GM12874 (cell line): ENCODE results near the gene C1orf210.

Experiments used
- TF ChIP-seq, protein P1 (sequence below): IDR thresholded peaks from 2 replicates; pipeline ENCODE4 v1.5.1; 2011; ENCODE audit warnings: low read depth, mild to moderate bottlenecking, control low read depth, low read length, moderate library complexity; ENCODE audit not compliant: insufficient read depth

The C1orf210 gene

DNA sequence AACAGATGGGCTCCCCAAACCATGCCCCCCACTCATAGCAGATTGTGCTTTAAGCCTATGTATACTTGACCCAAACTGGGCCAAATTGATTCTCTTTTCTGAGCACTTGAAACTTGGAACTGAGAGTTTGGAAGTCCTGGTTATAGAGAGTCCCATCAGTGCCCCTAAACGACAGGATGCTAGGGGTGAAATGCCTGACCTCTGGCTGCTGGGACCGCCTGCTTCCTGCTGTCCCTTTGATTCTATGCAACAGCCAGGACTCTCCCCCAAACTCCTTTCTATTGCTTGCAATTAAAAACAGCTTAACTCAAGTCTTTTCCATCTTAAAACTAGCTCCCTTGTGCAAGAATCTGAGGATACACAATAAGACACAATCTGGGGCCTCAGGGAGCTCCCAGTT is 4.7 kb downstream of the C1orf210 start:
- TF ChIP-seq, protein P1, sequence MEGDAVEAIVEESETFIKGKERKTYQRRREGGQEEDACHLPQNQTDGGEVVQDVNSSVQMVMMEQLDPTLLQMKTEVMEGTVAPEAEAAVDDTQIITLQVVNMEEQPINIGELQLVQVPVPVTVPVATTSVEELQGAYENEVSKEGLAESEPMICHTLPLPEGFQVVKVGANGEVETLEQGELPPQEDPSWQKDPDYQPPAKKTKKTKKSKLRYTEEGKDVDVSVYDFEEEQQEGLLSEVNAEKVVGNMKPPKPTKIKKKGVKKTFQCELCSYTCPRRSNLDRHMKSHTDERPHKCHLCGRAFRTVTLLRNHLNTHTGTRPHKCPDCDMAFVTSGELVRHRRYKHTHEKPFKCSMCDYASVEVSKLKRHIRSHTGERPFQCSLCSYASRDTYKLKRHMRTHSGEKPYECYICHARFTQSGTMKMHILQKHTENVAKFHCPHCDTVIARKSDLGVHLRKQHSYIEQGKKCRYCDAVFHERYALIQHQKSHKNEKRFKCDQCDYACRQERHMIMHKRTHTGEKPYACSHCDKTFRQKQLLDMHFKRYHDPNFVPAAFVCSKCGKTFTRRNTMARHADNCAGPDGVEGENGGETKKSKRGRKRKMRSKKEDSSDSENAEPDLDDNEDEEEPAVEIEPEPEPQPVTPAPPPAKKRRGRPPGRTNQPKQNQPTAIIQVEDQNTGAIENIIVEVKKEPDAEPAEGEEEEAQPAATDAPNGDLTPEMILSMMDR, result no peak

DNA sequence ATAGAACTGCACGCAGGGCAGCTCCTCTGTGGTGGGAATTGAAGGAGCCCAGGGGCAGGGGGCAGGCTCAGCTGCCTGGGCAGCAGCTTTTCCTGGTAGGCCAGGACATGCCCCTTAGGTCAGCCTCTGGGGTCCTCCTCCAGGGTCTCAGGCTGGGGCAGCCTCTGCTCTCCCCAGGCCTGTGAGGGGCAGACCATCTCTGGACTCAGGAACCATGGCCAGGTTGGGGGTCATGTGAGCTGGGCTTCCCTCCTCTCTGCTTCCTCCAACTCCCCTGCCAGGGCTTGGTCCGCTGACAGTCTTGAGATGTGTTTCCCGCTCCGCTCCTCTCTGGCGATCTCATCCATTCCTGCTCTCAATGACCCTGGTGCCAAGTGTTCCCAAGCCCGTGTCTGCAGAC is 5.7 kb downstream of the C1orf210 start:
- TF ChIP-seq, protein P1, result no peak

DNA sequence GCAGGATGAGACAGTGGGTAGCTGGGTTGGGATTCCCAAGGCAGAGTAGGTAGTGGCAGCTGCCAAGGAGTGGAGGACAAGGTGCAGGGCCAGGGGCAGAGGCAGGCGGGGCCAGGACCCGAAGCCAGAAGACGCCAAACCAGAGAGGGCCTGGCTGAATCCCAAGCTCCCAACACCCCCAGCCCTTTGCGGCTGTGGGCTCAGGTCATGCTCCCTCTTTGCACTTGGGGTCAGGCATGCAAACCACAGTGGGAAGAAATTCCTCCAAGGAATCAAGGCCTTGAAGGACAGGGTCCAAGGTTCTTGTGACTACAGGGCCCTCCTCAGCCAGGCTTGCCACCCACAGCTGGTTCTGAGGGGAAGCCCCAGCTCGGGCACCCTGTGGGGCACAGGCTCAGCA is 6.2 kb downstream of the C1orf210 start:
- TF ChIP-seq, protein P1, result no peak

DNA sequence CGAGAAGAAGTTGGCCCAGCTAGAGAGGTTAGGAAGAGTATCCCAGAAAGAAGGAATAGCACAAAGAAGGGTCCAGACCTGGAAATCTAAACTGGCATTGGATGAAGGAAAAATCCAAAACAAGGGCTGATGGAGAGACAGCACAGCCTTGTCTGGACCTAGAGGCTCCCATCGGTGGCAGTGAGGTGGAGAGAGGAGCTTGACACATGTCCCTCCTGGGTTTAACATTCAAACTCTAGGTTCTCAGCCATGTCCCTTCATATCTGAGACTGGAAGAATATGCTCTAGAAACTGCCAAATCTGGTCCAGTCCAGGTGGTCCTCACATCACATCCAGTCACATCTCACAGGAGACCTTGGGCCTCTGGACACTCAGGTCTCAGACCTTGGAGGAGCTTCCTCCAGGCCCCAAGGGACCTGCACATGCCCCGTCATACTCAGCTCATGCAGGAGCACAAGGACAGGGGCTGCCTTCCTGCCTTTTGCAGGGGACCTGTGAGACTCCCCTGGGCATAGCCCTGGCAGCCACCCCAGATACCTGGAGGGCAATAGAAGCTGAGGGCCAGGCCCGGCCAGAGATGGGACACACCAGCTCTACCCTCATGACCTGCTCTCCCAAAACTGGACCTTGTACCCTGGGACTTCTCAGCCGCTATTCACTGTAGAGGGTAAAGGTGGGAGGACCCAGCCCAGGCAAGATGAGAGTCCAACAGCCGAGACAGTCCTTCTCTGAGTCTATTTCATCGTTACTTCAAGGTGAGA is 8.1 kb downstream of the C1orf210 start:
- TF ChIP-seq, protein P1, result no peak

DNA sequence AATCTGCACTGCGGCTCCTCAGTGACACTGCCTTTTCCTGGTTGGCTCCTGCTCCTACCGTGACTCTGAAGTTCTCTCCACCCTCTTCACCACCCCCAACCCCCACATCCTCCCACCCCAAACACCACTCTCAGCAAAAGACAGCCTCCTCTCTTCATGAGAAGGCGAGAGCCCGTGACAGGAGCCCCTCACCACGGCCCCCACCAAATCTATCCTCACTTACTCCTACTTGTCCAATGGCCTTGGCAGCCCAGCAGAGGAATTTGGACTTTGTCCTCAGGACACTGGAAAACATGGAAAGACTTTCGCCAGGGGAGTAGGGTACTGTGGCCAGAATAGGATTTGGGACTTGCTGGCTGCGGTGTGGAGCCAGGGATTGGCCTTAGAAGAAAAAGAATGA is 8.7 kb downstream of the C1orf210 start:
- TF ChIP-seq, protein P1, result no peak

DNA sequence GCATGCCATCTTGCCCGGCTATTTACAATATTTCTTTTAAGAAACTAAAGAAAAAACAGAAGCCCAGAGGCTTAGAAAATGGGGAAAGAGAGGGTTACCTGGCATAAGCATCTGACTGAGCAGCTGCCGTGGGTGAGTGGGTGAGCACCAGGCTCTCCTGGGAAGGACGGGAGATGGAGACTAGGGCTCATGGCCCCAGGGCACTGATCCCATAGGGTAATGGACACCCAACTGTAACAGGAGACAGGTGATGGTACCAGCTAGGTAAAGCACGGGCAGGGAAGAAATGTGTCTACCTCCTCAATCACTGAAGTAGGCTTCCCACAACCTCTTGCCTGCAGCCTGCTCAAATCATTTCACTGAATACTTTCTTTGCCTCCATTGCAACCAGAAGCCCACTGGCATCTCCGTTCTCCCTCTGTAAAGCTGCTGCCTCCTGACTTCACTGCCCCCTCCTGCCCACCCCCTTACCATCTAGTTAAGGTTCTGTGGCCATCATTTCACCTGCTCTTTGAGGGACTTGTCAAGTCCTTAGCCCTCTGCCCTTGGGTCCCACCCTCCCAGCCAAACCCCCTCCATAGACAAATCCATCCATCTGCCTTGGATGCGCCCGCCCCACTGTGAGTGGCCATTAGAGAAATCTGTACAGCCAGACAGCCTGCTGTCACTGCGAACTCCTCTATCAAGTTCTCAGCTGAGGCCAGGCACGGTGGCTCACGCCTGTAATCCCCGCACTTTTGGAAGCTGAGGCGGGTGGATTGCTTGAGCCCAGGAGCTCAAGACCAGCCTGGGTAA is 9.4 kb downstream of the C1orf210 start:
- TF ChIP-seq, protein P1, result no peak

DNA sequence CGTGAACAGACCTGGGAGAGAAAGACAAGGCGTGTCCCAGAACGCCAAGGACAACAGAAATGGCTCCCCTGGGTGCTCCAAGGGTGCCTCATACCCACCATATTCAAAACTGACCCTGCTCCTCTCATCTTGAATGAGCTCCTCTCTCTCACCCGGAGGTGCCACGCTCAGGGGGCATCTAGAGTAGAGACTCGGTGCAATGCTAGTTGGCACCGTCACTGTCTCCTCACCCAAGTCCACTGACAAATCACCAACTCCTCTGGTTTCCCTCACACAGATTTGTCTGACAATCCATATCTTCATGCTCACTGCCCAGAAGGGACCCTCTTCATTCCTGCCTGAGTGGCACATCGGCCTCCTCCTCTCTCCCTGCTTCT is 10.6 kb downstream of the C1orf210 start:
- TF ChIP-seq, protein P1, result no peak
